SHP77 (cell line): ENCODE measurements around the gene OR1N1.
"Not testable (repeated sequence)": the region's sequence is repeated elsewhere in the genome, so short reads cannot be mapped to it uniquely, and the experiment has no call there.

Experiments
- DNase-seq, 2 experiments: peaks; one replicate each; lab custom pipeline; 2025; lab: John Stamatoyannopoulos, UW

Gene OR1N1

GRCh38 chr9:122527193-122527592 lies at the start of gene OR1N1:
TSS of gene OR1N1 (minus strand) at chr9:122527293. CDS start at chr9:122527293, 0 bp downstream.
- DNase-seq, result no peak

DNA sequence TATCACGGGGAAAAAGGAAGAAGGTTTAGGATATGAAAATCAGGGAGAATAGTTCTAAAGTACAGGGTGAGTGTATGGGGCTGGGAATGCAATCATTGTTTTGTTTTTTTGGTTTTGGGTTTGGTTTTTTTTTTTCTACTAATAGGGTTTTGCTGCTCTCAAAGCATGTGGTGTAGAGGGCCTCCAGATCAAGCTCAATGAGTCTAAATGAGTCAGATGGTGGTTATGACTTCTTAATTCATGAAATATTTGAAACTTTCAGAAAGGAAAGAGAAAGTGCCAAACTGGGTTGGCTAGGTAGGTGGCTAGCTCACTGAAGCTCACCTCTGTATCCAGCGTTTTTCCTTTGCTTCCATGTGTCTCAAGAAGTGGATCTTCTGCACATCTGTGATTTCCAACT lies 45.4 kb upstream of the OR1N1 start:
- no peak for DNase-seq

DNA sequence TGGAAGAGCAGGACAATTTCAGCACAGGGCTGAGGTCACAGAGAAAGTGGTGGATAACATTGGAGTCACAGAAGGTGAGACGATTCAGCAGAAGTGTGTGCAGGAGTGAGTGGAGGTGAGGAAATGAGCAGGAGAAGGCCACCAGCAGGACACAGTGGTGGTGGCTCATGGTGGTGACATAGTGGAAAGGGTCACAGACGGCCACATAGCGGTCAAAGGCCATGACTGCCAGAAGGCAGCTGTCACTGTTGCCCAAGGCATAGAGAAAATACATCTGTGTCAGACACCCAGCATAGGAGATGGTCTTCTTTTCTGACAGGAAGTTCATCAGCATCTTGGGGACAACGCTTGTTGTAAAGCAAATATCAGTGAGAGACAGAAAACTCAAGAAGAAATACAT lies 40.8 kb upstream of the OR1N1 start:
- DNase-seq, result no peak

- DNase-seq, result no peak
Observed at GRCh38 chr9:122562134-122562760, 35.2 kb upstream of the OR1N1 start.

GRCh38 chr9:122561446-122561845 lies 34.4 kb upstream of the OR1N1 start:
- DNase-seq, result no peak

DNA sequence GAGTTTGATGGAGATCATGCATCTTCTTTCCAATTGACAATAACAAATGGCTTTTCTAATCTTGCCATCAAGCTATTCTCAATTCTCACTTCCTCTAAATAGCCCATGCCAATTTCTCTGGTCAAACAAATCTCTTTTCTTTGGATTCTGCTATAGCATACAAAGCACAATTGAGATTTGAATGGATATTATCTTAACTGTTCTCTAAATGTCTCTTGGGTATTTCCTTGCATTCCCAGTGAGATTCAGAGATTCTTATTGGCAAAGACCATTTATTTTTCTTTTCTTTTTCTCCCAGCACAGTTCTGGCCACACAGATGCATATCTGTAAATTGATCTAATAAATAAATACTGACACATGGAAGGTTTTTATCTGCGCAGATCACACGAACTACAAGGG lies 25.7 kb upstream of the OR1N1 start, which contains the start of gene OR1N2:
Gene OR1N2 (plus strand): TSS at position 301 of the 400 bp plus-strand sequence. CDS start 100 bp downstream, outside the sequence.
- no peak for DNase-seq

DNA sequence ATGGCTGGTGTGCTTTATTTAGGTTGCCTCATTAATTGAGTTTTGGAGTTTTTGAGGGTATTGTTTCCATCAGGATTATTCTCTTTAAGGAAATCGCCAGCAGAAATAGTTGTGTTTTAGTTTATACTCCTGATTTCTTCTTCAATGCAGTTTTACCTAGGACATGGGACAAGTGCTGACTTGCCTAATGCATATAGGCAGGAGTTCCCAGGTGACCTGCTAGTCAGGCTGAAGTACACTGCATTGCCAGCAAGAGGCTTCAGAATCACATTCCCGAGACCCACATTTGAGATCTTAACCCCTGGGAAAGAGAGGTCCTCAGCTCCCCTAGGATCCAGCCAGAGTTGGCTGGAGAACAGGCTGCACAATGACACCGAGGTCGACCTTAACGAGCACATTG lies 24.3 kb upstream of the OR1N1 start:
- no peak for DNase-seq

DNA sequence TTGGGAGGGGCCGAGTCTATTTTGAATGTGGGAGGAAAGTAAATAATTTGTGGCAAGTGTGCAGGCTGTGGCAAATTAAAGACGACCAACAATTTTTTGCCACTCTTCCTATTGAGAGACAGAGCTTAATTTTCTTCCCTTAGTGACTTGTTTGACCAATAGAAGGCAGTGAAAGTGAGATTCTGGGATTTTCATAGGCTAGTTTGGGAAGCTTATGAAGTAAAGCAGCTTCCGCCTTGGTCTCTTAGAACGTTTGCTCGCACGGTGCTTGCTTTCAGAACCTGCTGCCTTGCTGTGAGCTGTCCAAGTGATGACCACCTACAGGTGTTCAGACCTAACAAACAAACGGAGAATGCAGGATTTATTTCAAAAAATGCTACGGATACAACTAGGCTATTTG lies 19.1 kb upstream of the OR1N1 start:
- DNase-seq, result peak; percentile 10 to 35

GRCh38 chr9:122538757-122539156 lies 11.7 kb upstream of the OR1N1 start:
- no peak for DNase-seq

GRCh38 chr9:122537066-122537465 lies 10.0 kb upstream of the OR1N1 start:
- not testable (repeated sequence) for DNase-seq

DNA sequence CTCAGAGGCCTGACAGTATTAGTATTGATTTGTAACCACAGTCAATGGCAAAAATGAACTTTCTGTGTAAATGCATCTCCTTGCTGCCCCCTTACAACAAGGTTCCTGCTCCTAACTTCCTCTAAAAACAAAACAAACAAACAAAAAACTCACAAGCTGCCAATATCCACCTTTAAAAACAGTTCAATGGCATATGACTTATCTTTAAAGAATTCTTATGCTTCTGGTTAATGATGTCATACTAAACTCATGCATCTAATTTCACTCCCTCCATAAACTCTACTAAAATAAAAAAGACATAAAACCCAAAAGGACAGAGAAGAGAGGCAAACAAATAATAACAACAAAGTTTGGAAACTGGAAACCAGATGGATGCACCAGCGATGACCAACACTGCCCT lies 9.0 kb upstream of the OR1N1 start:
- no peak for DNase-seq

DNA sequence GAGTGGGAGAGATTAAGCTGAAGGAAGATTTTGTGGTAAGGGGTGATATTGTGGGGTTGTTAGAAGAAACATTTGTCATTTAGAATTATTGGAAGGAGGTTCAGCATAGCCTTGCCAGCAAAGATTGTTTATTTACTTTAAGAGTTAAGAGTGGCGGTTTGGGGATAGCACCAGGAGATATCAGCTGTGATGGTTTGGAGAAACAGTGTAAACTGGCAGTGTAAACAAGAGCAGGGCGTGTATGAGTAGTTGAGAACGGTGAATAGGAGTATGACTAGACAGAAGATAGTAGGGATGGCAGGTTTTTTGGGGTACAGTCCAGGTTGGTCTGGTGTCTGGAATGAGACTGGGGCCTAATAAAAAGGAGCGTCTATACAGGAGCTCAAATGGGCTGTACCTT lies 4.1 kb upstream of the OR1N1 start:
- not testable (repeated sequence) for DNase-seq

DNA sequence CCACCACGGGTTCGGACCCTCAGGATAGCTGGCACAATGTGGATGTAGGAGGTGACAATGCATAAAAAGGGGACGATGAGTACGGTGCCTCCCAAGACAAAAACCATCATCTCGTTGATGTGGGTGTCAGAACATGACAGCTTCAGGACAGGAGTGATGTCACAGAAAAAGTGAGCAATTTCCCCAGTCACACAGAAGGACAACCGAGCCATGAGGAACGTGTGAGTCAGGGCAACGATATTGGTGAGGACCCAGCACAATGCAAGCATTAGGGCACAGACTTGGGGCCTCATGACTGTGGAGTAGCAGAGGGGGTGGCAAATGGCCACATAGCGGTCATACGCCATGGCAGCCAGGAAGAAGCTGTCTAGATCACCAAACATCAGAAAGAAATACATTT lies 491 bp downstream of the OR1N1 start:
- no peak for DNase-seq

DNA sequence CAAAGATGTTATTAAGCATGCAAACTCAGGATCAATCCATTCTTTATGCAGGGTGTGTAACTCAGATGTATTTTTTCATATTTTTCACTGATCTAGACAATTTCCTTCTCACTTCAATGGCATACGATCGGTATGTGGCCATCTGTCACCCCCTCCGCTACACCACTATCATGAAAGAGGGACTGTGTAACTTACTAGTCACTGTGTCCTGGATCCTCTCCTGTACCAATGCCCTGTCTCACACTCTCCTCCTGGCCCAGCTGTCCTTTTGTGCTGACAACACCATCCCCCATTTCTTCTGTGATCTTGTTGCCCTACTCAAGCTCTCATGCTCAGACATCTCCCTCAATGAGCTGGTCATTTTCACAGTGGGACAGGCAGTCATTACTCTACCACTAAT lies 7.7 kb downstream of the OR1N1 start:
- DNase-seq, result no peak

- no peak for DNase-seq
Observed at GRCh38 chr9:122518841-122519240, 8.3 kb downstream of the OR1N1 start, which contains the start of gene OR1J4. TSS of gene OR1J4 (plus strand) at chr9:122519141. CDS start at chr9:122519141, 0 bp downstream.

DNA sequence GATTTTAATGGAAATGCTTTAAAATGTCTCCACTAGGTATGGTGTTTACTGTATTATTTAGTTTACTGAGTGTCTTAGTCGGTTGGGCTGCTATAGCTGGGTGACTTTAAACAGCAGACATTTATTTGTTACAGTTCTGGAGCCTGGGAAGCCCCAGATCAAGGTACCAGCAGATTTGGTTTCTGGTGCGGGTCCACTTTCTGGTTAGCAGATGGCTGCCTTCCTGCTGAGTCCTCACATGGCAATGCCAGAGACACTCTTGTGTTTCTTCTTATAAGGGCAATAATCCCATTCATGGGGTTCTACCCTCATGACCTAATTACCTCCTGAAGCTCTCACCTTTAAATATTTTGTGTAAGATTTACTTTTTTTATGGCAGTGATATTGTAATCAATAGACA lies 8.9 kb downstream of the OR1N1 start:
- DNase-seq, result no peak

DNA sequence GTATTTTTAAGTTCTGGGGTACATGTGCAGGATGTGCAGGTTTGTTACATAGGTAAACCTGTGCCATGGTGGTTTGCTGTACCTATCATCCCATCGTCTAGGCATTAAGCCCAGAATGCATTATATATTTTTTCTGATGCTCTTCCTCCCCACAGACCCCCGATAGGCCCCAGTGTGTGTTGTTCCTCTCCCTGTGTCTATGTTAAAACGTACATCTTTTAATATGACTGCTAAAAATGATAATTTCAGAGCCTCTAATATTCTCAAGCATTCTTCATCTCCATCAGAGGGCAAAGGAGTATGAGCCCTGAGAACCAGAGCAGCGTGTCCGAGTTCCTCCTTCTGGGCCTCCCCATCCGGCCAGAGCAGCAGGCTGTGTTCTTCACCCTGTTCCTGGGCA lies 16.6 kb downstream of the OR1N1 start, which contains the start of gene OR1J2:
Gene OR1J2 (plus strand): TSS at position 301 of the 400 bp plus-strand sequence. CDS start 0 bp downstream, at position 301.
- DNase-seq, result no peak

- DNase-seq, result no peak
Observed at GRCh38 chr9:122506964-122507363, 20.1 kb downstream of the OR1N1 start.

DNA sequence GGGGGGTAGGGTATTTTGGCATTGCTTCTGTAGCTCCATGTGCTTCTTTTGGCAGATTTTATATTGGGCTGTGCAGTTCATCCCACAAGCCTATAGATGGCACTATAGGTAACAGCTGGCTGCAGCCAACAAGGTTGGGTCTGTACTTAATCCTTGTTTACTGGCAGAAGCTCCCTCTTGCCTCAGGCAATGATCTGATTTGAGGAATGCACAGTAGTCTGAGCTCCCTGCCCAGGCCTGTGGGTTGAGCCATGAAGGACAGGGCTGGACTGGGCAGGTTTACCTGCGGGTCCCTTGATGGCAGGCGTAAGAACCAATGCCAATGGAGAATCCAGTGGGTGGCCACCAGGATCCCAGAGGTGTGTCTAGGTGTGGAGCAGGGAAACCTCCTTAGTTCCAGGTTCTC lies 28.2 kb downstream of the OR1N1 start:
- peak; percentile 32 to 47 for DNase-seq

- no peak for DNase-seq
Observed at GRCh38 chr9:122479062-122479461, 48.0 kb downstream of the OR1N1 start.

GRCh38 chr9:122477826-122478225 lies 49.3 kb downstream of the OR1N1 start, which contains the start of gene OR1J1:
TSS of gene OR1J1 (minus strand) at chr9:122477926. CDS start at chr9:122477926, 0 bp downstream.
- no peak for DNase-seq

DNA sequence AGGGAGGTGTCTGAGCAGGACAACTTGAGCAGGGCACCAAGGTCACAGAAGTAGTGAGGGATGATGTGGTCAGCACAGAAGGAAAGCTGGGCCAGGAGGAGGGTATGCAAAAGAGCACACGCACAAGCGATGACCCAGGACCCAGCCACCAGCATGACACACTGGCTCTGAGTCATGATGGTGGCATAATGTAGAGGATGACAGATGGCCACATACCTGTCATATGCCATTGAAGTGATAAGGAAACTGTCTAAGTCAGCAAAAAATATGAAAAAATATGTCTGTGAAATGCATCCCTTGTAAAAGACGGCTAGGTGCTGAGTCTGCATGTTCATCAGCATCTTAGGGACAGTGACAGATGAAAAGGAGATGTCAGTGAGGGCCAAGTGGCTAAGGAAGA lies 49.7 kb downstream of the OR1N1 start:
- no peak for DNase-seq
